ENCODE data around the gene PHKB.

PHKB gene

DNA sequence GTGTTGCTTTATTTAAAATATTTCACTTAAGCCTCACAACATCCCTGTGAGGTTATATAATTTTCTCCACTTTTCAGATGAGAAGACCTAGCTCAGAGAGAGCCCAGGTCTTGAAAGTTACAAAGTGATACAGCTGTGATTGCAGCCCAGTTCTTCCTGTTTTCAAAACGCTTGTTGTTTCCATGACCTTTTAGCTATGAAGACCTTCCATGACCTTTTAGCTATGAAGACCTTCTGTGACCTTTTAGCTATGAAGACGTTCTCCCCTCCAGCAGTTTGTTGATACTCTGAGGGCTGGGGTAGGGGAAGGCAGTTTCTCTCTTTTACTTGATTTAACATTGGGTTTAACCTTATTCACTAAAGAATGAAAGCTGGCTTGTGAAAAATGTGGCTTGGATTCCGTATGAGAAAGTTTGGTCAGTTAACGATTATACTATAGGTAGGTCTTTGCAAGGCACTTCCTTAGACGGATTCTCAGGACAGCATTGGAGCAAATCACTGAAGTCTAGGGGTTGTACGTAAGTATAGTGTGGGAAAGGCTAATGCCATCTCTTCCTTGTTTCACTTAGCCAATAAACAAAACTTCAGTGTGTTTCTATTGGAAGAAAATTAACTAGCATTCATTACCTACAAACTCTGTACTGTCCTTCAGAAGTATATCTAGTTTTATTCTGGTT lies 20.7 kb downstream of the PHKB start:
- TF ChIP-seq SIN3A (IDR thresholded peaks at IDR 0.05; ENCODE audit: borderline replicate concordance, insufficient read depth, low read length): no peak

DNA sequence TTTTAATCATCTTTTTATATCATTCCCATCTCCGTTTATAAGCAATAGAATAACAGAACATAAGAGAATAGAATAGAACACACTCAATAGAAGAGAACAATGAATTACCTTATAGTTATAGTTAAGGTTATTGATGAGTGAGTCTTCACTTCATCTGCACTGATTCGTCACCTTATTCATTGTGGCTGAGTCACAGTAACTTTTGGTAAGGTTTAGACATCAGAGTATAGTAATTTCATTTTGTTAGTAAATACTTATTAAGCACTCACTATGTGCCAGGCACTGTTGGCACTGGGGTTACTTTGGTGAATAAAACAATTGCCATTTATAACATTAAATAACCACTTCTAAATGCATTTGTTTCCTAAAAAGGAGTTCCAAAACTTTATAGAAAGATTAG lies 22.5 kb downstream of the PHKB start:
- TF ChIP-seq FOXP2 (optimal IDR thresholded peaks at IDR 0.05; ENCODE audit: borderline replicate concordance, extremely low read depth, extremely low read length, insufficient read depth): no peak
- TF ChIP-seq, protein P1, sequence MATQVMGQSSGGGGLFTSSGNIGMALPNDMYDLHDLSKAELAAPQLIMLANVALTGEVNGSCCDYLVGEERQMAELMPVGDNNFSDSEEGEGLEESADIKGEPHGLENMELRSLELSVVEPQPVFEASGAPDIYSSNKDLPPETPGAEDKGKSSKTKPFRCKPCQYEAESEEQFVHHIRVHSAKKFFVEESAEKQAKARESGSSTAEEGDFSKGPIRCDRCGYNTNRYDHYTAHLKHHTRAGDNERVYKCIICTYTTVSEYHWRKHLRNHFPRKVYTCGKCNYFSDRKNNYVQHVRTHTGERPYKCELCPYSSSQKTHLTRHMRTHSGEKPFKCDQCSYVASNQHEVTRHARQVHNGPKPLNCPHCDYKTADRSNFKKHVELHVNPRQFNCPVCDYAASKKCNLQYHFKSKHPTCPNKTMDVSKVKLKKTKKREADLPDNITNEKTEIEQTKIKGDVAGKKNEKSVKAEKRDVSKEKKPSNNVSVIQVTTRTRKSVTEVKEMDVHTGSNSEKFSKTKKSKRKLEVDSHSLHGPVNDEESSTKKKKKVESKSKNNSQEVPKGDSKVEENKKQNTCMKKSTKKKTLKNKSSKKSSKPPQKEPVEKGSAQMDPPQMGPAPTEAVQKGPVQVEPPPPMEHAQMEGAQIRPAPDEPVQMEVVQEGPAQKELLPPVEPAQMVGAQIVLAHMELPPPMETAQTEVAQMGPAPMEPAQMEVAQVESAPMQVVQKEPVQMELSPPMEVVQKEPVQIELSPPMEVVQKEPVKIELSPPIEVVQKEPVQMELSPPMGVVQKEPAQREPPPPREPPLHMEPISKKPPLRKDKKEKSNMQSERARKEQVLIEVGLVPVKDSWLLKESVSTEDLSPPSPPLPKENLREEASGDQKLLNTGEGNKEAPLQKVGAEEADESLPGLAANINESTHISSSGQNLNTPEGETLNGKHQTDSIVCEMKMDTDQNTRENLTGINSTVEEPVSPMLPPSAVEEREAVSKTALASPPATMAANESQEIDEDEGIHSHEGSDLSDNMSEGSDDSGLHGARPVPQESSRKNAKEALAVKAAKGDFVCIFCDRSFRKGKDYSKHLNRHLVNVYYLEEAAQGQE (IDR thresholded peaks at IDR 0.05; ENCODE audit: insufficient read depth in 1 of 2, low read depth in 2 of 2, low read length in 2 of 2): no peak
- no peak for TF ChIP-seq SIN3A (IDR thresholded peaks at IDR 0.05; ENCODE audit: borderline replicate concordance, insufficient read depth, low read length)
- TF ChIP-seq POLR2AphosphoS5 (IDR thresholded peaks at IDR 0.05; ENCODE audit: low read depth, low read length): no peak
- TF ChIP-seq TAF1 (IDR thresholded peaks at IDR 0.05; ENCODE audit: borderline replicate concordance, insufficient read depth, low read length): no peak

DNA sequence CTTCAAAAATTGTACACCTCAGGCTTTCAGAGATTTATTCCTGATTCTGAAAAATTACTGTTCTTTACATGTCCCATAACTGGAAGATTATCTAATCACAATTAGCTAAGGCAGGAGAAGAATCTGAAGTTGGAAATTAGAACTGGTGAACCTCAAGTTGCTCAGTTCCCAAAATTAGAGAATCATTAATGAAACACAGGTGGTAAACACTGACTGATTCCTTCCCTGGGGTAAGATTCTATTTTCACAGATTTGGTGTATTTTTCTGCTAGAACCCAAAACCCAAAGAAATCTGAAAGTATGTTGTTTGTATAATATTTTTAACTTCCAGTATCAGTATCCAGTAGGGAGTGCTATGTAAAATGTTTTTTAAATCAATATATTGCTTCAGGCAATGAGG lies 25.7 kb downstream of the PHKB start:
- no peak for TF ChIP-seq POLR2AphosphoS5 (IDR thresholded peaks at IDR 0.05; ENCODE audit: low read depth, low read length)
- TF ChIP-seq, protein P1 (IDR thresholded peaks at IDR 0.05; ENCODE audit: insufficient read depth in 1 of 2, low read depth in 2 of 2, low read length in 2 of 2): no peak
- TF ChIP-seq FOXP2 (optimal IDR thresholded peaks at IDR 0.05; ENCODE audit: borderline replicate concordance, extremely low read depth, extremely low read length, insufficient read depth): no peak
- no peak for TF ChIP-seq SIN3A (IDR thresholded peaks at IDR 0.05; ENCODE audit: borderline replicate concordance, insufficient read depth, low read length)
- no peak for TF ChIP-seq TAF1 (IDR thresholded peaks at IDR 0.05; ENCODE audit: borderline replicate concordance, insufficient read depth, low read length)

DNA sequence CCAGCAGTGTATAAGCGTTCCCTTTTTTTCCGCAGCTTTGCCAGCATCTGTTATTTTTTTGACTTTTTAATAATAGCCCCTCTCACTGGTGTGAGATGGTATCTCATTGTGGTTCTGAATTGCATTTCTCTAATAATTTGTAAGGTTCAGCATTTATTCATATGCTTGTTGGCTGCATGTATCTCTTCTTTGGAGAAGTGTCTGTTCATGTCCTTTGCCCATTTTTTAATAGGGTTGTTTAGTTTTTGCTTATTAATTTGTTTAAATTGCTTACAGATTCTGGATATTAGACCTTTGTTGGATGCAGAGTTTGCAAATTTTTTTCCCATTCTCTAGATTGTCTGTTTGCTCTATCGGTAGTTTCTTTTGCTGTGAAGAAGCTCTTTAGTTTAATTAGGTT lies 26.9 kb downstream of the PHKB start:
- TF ChIP-seq SIN3A (IDR thresholded peaks at IDR 0.05; ENCODE audit: borderline replicate concordance, insufficient read depth, low read length) (no peak), POLR2AphosphoS5 (IDR thresholded peaks at IDR 0.05; ENCODE audit: low read depth, low read length) (no peak)
- TF ChIP-seq, protein P1 (IDR thresholded peaks at IDR 0.05; ENCODE audit: insufficient read depth in 1 of 2, low read depth in 2 of 2, low read length in 2 of 2): no peak

DNA sequence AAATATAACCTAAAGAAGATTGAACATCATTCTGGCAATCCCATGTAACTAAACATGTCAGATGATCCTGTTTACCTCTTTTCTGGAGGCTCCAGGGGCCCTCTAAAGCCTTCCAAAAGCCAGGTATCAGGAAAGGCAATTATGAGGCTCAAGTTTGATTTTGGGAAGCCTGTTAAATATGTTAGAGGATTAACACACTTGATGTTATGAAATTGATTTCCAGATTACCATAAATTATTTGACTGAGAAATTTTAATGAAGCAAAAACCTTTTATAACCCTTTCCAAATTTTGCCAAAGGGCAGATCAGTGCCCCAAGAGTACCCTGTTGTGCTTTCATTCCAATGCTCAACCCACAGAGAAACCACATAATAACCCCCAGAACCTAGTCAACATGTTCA lies 29.3 kb downstream of the PHKB start:
- TF ChIP-seq, protein P1 (IDR thresholded peaks at IDR 0.05; ENCODE audit: insufficient read depth in 1 of 2, low read depth in 2 of 2, low read length in 2 of 2): no peak
- no peak for TF ChIP-seq TAF1 (IDR thresholded peaks at IDR 0.05; ENCODE audit: borderline replicate concordance, insufficient read depth, low read length)
- TF ChIP-seq POLR2AphosphoS5 (IDR thresholded peaks at IDR 0.05; ENCODE audit: low read depth, low read length): no peak
- no peak for TF ChIP-seq FOXP2 (optimal IDR thresholded peaks at IDR 0.05; ENCODE audit: borderline replicate concordance, extremely low read depth, extremely low read length, insufficient read depth)
- no peak for TF ChIP-seq SIN3A (IDR thresholded peaks at IDR 0.05; ENCODE audit: borderline replicate concordance, insufficient read depth, low read length)

Data from PFSK-1 (cell line).